SH-SY5Y (cell line): ENCODE data around the gene TAF4.

Experiments used
- GATA2 ChIP-seq: IDR thresholded peaks from 2 replicates; pipeline ENCODE4 v1.6.1; 2011; ENCODE audit warnings: mild to moderate bottlenecking, low read depth, low read length
- GATA3 ChIP-seq: IDR thresholded peaks from 2 replicates; pipeline ENCODE4 v1.6.1; 2011; ENCODE audit warnings: low read depth, mild to moderate bottlenecking, low read length, moderate library complexity

GRCh38 chr20:61979090-61979489 is 86.6 kb downstream of the TAF4 start:
- no peak for TF ChIP-seq GATA2
- TF ChIP-seq GATA3, result no peak
